Endothelial cell of umbilical vein (primary cell): ENCODE results near the gene MYH14. TPM values are rescaled to one million over a fixed set of nuclear protein-coding genes. Genes with fewer than 3 reads are reported as not detected.
"Not testable (repeated sequence)": the region's sequence is repeated elsewhere in the genome, so short reads cannot be mapped to it uniquely, and the experiment has no call there.

Source experiments
- BruUV-seq: library from RNA; stranded (reverse); fragments of 400-500 nt; replicated peaks from 2 replicates; lab custom pipeline; 2021; lab: Mats Ljungman, UMichigan
- CTCF ChIA-PET: fragments of 300-600, 350-600 bp; sonication (Branson Sonifier 250); formaldehyde crosslinking; loops from one replicate; lab custom pipeline; 2021; ENCODE audit warnings: antibody characterized with exemption, inconsistent platforms; lab: Charles Lee
- POLR2A ChIA-PET: fragments of 300-600, 350-600 bp; sonication (Branson Sonifier 250); formaldehyde crosslinking; loops from one replicate; lab custom pipeline; 2021; ENCODE audit warnings: antibody characterized with exemption, inconsistent platforms; lab: Charles Lee
- DNase-seq: peaks from one replicate; pipeline ENCODE4 v3.0.0-alpha.2; 2011; ENCODE audit warnings: low read depth, low spot score
- FAIRE-seq: peaks from 2 replicates; lab custom pipeline; 2011; peaks lifted over from hg19 to GRCh38; lab: Jason Lieb, UNC
- H2AFZ ChIP-seq: 2 replicates; pipeline ENCODE4 v1.6.0; 2012; ENCODE audit warnings: low read depth, low read length, control low read depth, inconsistent platforms
- H3K27ac ChIP-seq: 2 replicates; pipeline ENCODE4 v1.5.1; 2011; ENCODE audit warnings: low read depth, mild to moderate bottlenecking, control low read depth, low read length, moderate library complexity; ENCODE audit not compliant: insufficient read depth
- H3K27me3 ChIP-seq, 2 experiments: 2 replicates each; pipeline versions ENCODE4 v1.6.0 to v1.6.1; 2011; ENCODE audit warnings: low read length in 2 of 2, mixed read lengths in 1 of 2; ENCODE audit not compliant: control insufficient read depth in 2 of 2, insufficient read depth in 2 of 2
- H3K36me3 ChIP-seq, 2 experiments: 2 replicates in 1 of 2; 3 replicates in 1 of 2; pipeline ENCODE4 v1.5.1; 2011; ENCODE audit warnings: low read length in 2 of 2, mild to moderate bottlenecking in 1 of 2, moderate library complexity in 1 of 2; ENCODE audit not compliant: control insufficient read depth in 2 of 2, insufficient read depth in 2 of 2; ENCODE audit errors: extremely low read depth in 1 of 2
- H3K4me1 ChIP-seq: 3 replicates; pipeline ENCODE4 v1.5.1; 2011; ENCODE audit warnings: mild to moderate bottlenecking, low read length; ENCODE audit not compliant: control insufficient read depth, insufficient read depth; ENCODE audit errors: extremely low read depth
- H3K4me2 ChIP-seq: 2 replicates; pipeline ENCODE4 v1.6.1; 2011; ENCODE audit warnings: low read length, control low read depth, mixed read lengths; ENCODE audit not compliant: insufficient read depth
- H3K4me3 ChIP-seq, 3 experiments: fragments of 200-600 bp in 1 of 3; sonication (generic), shearing (Covaris generic) in 1 of 3; replicated peaks in 1 of 3; 2 replicates each; pipeline ENCODE4 v1.5.1; 2011 to 2016; ENCODE audit warnings: control low read depth in 3 of 3, low read length in 3 of 3, mild to moderate bottlenecking in 2 of 3, inconsistent platforms in 1 of 3, low read depth in 1 of 3, moderate library complexity in 1 of 3; ENCODE audit not compliant: insufficient read depth in 1 of 3
- H3K79me2 ChIP-seq: 2 replicates; pipeline ENCODE4 v1.6.0; 2012; ENCODE audit warnings: low read length, inconsistent platforms; ENCODE audit not compliant: control insufficient read depth, insufficient read depth
- H3K9ac ChIP-seq: replicated peaks from 2 replicates; pipeline ENCODE3; 2011; ENCODE audit warnings: low read length, control low read depth; ENCODE audit not compliant: insufficient read depth; ENCODE audit errors: extremely low read depth
- H3K9me1 ChIP-seq: replicated peaks from 3 replicates; pipeline ENCODE4 v1.6.0; 2011; ENCODE audit warnings: mild to moderate bottlenecking, low read length; ENCODE audit not compliant: control insufficient read depth, insufficient read depth; ENCODE audit errors: extremely low read depth
- H3K9me3 ChIP-seq: replicated peaks from 2 replicates; pipeline ENCODE4 v1.5.1; 2012; ENCODE audit warnings: low read length, inconsistent platforms; ENCODE audit not compliant: control insufficient read depth, insufficient read depth
- H4K20me1 ChIP-seq: replicated peaks from 2 replicates; pipeline ENCODE3; 2011; ENCODE audit warnings: mild to moderate bottlenecking, low read length; ENCODE audit not compliant: control insufficient read depth, insufficient read depth; ENCODE audit errors: extremely low read depth
- EZH2 ChIP-seq: IDR thresholded peaks from 2 replicates; pipeline ENCODE4 v1.6.1; 2012; ENCODE audit warnings: borderline replicate concordance, low read depth, mild to moderate bottlenecking, moderate library complexity, low read length, inconsistent platforms; ENCODE audit not compliant: severe bottlenecking
- FOS ChIP-seq: IDR thresholded peaks from 2 replicates; pipeline ENCODE4 v1.6.1; 2011; ENCODE audit warnings: mild to moderate bottlenecking, low read length, moderate library complexity, borderline replicate concordance; ENCODE audit not compliant: insufficient read depth
- GATA2 ChIP-seq: IDR thresholded peaks from 2 replicates; pipeline ENCODE4 v1.7.0; 2011; ENCODE audit warnings: low read depth, mild to moderate bottlenecking, moderate library complexity, mixed read lengths, low read length; ENCODE audit not compliant: insufficient read length, insufficient read depth
- JUN ChIP-seq: IDR thresholded peaks from 2 replicates; pipeline ENCODE4 v1.6.1; 2011; ENCODE audit warnings: borderline replicate concordance, low read depth; ENCODE audit not compliant: insufficient read length, insufficient read depth
- POLR2A ChIP-seq: IDR thresholded peaks from 2 replicates; pipeline ENCODE4 v1.6.1; 2012; ENCODE audit warnings: low read depth, mild to moderate bottlenecking, control low read depth, low read length
- POLR2AphosphoS5 ChIP-seq: IDR thresholded peaks from 2 replicates; pipeline ENCODE4 v1.6.1; 2012; ENCODE audit warnings: low read depth, mild to moderate bottlenecking, control low read depth, low read length, moderate library complexity; ENCODE audit not compliant: insufficient read depth
- dilution Hi-C: fragments of 300-500 bp; cut with MboI; formaldehyde crosslinking; loops from one replicate; pipeline ENCODE4 v1.15.0; 2019; ENCODE audit warnings: low sequenced_read_pairs; ENCODE audit not compliant: extremely low pct_ligation_motif_present
- intact Hi-C: fragments of 100-400 bp; cut with micrococcal nuclease; formaldehyde crosslinking; loops from one replicate; pipeline ENCODE4 v1.10.0; 2022
- polyA plus RNA-seq, 4 experiments: library from polyadenylated mRNA; depleted of rRNA in 3 of 4; stranded (reverse) in 3 of 4; unstranded in 1 of 4; fragments of >200 nt; gene quantifications; 2 replicates each; pipeline versions ENCODE4 v1.2.1 to v1.2.3, GENCODE V29; 2011 to 2012; ENCODE audit warnings: missing spikeins in 1 of 4
- total RNA-seq: library from RNA; stranded (reverse); gene quantifications from 2 replicates; pipeline ENCODE4 v1.2.3, GENCODE V29; 2021
- TF ChIP-seq, protein P1 (sequence below): IDR thresholded peaks from 2 replicates; pipeline ENCODE4 v1.6.1; 2011; ENCODE audit not compliant: insufficient read depth, insufficient read length
- TF ChIP-seq, protein P2 (sequence below), 2 donors: IDR thresholded peaks; 1 replicate in 1 of 2; 2 replicates in 1 of 2; pipeline ENCODE4 v1.5.1; 2011; ENCODE audit warnings: low read length in 2 of 2, mild to moderate bottlenecking in 2 of 2, moderate library complexity in 2 of 2, control low read depth in 1 of 2, inconsistent platforms in 1 of 2, low read depth in 1 of 2; ENCODE audit not compliant: insufficient read depth in 1 of 2; ENCODE audit errors: extremely low read depth in 1 of 2

MYH14 gene
- total and polyA plus RNA-seq, 2 donors (not counting 3 experiments of a cell fraction or from before 2014, with no cell fraction given): 0.13 TPM; not detected in 1

DNA sequence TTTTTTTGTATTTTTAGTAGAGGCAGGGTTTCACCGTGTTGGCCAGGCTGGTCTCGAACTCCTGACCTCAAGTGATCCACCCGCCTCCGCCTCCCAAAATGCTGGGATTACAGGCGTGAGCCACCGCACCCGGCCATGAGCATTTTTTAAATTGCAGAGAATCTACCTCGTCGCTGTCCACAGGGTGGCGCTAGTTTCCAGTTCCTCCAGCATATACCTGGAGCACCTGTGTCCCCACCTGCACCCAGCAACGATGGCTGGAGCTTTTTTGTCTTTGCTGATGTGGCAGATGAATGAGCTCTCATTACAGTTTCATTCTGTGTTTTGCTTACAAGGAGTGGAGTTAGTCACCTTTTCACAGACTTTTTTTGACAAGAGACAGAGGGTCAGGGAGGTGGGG is 34.1 kb downstream of the MYH14 start:
- H3K4me1 ChIP-seq, H3K27me3 ChIP-seq, BruUV-seq, H3K9me3 ChIP-seq, H3K4me2 ChIP-seq, H3K27ac ChIP-seq, H3K4me3 ChIP-seq, FAIRE-seq, H2AFZ ChIP-seq, H3K79me2 ChIP-seq, intact Hi-C loops, H3K9me1 ChIP-seq, DNase-seq, H3K9ac ChIP-seq, H3K36me3 ChIP-seq, POLR2A ChIA-PET, dilution Hi-C loops, H4K20me1 ChIP-seq: not testable (repeated sequence)
- CTCF ChIA-PET: interaction anchor here (1.7 kb wide), 1 partner anchor 91 kb away, joined by 7 read pairs; the partner anchor contains the start of gene KCNC3

DNA sequence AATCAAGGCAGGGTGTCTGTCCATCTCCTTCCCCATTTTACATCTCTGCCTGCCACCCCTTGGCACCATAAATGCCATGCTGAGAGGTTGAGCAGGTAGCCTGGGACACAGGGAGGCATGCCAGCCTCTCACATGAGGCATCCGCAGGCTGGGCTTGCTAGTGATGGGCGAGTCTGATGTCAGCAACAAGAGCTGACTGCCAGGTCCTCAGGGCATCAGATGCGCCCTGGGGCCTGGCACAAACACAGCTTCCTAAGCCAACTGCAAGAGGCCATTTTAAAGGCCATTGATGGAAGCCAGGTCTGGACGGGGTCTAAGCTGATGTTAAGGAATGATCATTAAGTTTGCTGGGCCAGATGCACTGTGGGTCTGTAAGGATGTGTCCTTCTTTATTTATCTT is 34.6 kb downstream of the MYH14 start:
- H3K79me2 ChIP-seq: no peaks in the 10 kb centered on the region
- no peak overlapping the region for H3K4me3 ChIP-seq
- H3K36me3 ChIP-seq: no peaks in the 10 kb centered on the region
- H3K9me3 ChIP-seq: no peaks in the 10 kb centered on the region
- H3K4me1 ChIP-seq: no peaks in the 10 kb centered on the region
- FAIRE-seq: no peak
- no TSS peak for BruUV-seq
- POLR2A ChIA-PET: no interaction called here
- CTCF ChIA-PET: interaction anchor here (1.2 kb wide), 1 partner anchor 90 kb away, joined by 3 read pairs; the partner anchor contains the start of gene KCNC3
- H4K20me1 ChIP-seq: no peaks in the 10 kb centered on the region
- TF ChIP-seq POLR2AphosphoS5: no peak
- TF ChIP-seq FOS: no peak
- TF ChIP-seq JUN: no peak
- TF ChIP-seq POLR2A: no peak
- no peak for TF ChIP-seq GATA2
- TF ChIP-seq, protein P1, sequence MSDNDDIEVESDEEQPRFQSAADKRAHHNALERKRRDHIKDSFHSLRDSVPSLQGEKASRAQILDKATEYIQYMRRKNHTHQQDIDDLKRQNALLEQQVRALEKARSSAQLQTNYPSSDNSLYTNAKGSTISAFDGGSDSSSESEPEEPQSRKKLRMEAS: no peak
- no peak for TF ChIP-seq EZH2
- TF ChIP-seq, protein P2, sequence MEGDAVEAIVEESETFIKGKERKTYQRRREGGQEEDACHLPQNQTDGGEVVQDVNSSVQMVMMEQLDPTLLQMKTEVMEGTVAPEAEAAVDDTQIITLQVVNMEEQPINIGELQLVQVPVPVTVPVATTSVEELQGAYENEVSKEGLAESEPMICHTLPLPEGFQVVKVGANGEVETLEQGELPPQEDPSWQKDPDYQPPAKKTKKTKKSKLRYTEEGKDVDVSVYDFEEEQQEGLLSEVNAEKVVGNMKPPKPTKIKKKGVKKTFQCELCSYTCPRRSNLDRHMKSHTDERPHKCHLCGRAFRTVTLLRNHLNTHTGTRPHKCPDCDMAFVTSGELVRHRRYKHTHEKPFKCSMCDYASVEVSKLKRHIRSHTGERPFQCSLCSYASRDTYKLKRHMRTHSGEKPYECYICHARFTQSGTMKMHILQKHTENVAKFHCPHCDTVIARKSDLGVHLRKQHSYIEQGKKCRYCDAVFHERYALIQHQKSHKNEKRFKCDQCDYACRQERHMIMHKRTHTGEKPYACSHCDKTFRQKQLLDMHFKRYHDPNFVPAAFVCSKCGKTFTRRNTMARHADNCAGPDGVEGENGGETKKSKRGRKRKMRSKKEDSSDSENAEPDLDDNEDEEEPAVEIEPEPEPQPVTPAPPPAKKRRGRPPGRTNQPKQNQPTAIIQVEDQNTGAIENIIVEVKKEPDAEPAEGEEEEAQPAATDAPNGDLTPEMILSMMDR (IDR thresholded peaks at IDR 0.05; ENCODE audit: extremely low read depth in 1 of 2, insufficient read depth in 1 of 2, low read depth in 1 of 2, low read length in 2 of 2): no peak
- dilution Hi-C loops (no loop called here), intact Hi-C loops (no loop called here)
- no peak overlapping the region for H2AFZ ChIP-seq
- no peak overlapping the region for H3K27ac ChIP-seq
- no peaks in the 10 kb centered on the region for H3K9me1 ChIP-seq
- DNase-seq: no peak
- no peaks in the 10 kb centered on the region for H3K27me3 ChIP-seq
- no peak overlapping the region for H3K9ac ChIP-seq
- H3K4me2 ChIP-seq: no peak overlapping the region
